HG02870 (cell line): Measurements from ENCODE around the gene MRPS30.
A peak's percentile ranks its signal among the peaks of the same experiment; 100 is the strongest.
"Not testable (repeated sequence)": the region's sequence is repeated elsewhere in the genome, so short reads cannot be mapped to it uniquely, and the experiment has no call there.

Experiments
- ATAC-seq: cut with Tn5 transposase; IDR thresholded peaks from one replicate; pipeline ENCODE4 v1.9.1; 2021; ENCODE audit warnings: mild to moderate bottlenecking, moderate library complexity; ENCODE audit not compliant: unreplicated experiment

The MRPS30 gene

DNA sequence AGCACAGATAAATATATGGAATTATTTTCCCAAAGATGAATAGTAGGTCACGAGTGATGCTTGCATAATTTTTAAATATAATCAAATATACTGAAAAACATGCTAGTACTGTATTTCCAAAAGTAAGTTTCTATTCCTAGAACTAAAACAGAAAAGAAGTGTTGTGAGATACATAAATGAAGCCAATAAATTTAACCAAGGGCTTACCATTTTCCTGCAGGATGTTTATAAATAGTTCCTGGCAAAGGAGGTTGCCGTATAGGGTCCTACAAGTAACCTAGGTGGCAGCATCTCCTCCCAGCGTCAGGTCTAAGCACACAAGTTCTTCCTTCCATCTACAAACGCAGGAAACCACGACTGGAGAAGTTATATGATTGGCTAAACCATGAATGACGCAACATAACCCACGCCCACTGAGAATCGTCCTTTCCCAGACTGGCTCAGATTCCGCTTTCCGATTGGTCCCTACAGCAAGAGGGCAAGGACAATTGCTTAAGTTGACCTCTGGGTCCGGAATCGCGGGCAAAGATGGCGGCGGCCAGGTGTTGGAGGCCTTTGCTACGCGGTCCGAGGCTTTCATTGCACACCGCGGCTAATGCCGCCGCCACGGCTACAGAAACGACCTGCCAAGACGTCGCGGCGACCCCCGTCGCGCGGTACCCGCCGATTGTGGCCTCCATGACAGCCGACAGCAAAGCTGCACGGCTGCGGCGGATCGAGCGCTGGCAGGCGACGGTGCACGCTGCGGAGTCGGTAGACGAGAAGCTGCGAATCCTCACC lies at the start of gene MRPS30:
Gene MRPS30, plus strand, starts transcription at position 513 of the 780 bp plus-strand sequence. Its CDS starts 16 bp downstream, at position 529.
- peak; percentile 96 for ATAC-seq

DNA sequence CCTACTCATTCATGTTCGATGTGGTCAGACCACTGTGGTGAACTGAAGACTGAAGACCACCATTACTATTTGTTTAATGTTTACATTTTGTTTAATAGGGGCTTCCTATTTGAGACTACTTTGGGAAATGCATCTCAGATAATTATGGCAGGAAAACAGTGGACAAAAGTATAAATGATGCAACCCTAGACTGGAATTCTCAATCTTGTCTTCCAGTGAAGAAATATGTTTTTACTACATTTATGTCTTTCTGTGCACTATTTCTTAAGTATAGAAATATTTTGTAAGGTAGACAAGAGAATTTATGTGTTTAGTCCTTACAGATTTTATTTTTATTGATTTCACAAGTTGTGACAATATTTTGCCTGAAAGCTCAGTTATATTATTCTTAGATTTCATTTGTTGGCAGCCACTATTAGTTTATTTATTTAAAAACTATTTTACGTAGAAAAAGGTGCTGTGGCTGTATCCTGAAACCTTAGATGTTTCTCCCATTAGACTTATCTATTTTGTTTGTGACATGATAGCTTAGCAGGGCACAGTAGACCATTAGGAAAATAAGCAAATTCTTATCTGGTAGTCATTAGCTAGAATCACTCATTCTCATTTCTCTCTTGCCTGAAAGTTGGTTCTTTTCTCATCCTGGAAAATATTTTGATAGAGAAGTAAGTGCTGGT lies 39.4 kb upstream of the MRPS30 start:
- no peak for ATAC-seq

DNA sequence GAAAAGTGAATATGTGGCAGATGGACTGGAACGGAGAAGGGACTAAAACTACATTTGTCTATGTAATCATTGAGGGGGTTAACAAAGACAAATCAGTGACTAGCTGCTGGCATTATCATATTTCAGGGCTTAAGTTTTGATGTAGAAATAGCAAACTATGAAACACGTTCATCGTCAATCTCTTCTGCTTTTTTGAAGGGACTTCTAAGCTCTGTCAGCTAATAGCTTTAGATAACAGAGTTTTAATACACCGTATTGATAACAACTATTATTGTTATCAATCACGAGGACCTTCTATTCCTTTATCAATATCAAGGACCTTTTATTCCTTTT lies 38.9 kb upstream of the MRPS30 start:
- no peak for ATAC-seq

DNA sequence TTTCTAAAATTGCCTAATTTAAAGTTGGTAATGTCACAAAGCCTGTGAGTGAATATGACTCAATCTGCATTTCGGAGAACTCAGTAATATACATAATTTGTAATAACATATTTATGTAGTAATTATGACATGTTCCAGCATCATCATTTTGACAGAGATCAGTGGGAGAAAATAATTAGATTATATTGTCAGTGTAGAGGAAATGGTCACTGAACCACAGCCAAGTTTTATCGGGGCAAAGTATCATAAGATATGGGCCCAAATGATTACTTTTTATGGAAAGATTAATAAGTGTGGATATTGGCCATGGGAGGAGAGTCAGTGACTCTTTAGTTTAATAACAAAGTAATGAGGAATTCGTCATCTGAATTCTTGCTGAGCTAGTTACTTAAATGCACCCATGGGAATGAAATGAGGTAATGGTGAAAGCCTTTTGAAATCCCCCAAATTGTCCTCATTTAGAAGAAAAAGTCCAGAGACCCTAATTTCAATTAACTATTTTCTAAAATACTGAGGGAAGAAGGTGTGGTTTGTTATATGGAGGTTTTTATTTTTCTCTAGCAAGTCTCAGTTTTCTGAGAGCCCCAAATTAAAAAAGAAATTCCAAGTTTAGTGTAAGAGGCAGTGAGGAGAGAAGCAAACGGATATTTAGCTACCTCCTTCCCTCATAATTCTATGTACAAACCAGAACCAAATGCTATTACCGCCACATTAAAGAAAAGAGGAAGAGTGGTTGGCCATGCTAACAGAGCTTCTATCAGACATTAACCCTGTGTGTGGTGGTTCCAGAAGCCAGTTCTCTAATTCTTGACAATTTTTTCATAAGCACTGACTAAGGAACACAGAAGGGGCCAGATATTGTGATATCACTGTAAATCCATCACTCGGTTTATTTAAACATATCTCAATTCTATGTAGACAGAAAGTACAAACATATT lies 37.7 kb upstream of the MRPS30 start:
- ATAC-seq, result no peak

DNA sequence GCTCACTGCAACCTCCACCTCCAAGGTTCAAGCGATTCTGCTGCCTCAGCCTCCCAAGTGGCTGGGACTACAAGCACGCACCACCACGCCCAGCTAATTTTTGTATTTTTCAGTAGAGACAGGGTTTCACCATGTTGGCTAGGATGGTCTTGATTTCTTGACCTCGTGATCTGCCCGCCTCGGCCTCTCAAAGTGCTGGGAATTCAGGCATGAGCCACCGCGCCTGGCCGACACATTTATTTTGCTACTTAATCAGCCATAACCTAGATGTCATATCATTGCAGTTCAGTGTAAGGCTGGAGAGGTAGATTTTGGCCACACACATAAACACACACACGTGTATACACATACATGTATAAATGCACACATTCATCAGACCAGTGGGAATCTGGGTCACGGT lies 36.4 kb upstream of the MRPS30 start:
- not testable (repeated sequence) for ATAC-seq

DNA sequence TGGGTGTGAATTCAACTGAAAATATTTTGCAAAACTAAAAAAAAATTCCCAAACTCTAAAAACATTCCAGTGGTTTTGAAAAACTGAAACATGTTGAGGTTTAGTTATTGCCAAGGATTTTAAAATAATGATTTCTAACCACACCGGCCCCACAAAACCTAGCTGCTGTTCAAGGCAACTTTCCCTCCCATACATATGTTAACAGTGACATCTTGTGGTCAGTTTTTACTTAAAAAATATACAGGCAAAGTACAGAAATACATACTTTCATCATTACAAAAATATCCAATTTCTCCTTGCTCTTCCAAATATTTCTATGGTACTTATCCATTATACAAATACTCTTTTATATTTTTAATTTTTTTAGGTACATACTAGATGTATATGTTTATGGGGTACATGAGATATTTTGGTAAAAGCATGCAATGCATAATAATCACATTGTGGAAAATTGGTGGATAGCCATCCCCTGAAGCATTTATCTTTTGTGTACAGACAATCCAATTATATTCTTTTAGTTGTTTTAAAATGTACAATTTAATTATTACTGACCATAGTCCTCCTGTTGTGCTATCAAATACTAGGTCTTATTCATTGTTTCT lies 34.4 kb upstream of the MRPS30 start:
- peak; percentile 64 for ATAC-seq

DNA sequence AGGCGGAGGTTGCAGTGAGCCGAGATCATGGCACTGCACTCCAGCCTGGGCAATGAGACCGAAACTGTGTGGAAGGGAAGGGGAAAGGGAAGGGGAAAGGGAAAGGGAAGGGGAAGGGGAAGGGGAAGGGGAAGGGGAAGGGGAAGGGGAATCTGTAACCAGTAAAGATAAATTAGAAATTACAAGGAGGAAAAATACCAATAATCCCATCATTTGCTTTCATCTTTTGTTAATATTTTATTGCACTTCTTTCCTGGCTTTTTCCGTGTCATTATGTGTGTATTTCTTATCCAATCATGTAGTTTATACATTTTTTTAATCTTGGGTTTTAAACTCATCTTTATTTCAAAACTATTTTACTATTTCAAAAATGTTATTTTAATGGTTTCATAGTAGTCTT lies 29.6 kb upstream of the MRPS30 start:
- ATAC-seq, result no peak

DNA sequence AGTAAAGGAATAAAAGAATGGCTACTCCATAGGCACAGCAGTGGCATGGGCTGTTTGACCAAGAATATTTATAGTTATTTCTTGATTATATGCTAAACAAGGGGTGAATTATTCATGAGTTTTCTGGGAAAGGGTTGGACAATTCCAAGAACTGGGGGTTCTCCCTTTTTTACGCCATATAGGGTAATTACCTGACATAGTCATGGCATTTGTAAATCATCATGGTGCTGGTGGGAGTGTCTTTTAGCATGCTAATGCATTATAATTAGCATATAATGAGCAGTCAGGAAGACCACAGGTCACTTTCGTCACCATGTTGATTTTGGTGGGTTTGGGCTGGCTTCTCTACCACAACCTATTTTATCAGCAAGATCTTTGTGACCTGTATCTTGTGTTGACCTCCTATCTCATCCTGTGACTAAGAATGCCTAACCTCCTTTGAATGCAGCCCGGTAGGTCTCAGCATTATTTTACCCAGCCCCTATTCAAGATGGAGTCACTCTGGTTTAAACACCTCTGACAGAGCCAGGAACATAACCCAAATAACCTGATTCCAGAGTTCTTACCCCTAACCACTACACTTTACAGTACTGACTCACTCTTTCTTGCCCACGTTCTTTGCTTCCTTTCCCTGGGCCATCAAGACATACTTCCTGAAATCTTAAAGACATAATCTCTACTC lies 25.0 kb upstream of the MRPS30 start:
- ATAC-seq, result no peak

DNA sequence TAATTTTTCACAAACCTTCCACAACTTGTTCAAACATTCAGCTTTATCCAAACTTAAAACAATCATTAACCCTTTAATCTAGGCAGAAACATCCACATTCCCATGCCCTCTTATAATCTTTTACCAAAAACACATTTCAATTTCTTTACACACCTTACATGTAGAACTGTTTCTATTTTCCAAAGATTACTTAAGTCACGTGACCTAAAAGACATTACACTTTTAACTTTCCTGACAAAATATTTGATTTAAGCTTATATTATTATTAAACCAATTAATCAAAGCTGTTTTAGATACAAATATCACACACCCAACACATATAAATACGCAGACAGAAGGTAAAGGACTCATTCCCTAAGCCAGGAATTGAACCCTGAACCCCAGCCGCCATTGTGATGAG lies 21.0 kb upstream of the MRPS30 start:
- ATAC-seq, result no peak

DNA sequence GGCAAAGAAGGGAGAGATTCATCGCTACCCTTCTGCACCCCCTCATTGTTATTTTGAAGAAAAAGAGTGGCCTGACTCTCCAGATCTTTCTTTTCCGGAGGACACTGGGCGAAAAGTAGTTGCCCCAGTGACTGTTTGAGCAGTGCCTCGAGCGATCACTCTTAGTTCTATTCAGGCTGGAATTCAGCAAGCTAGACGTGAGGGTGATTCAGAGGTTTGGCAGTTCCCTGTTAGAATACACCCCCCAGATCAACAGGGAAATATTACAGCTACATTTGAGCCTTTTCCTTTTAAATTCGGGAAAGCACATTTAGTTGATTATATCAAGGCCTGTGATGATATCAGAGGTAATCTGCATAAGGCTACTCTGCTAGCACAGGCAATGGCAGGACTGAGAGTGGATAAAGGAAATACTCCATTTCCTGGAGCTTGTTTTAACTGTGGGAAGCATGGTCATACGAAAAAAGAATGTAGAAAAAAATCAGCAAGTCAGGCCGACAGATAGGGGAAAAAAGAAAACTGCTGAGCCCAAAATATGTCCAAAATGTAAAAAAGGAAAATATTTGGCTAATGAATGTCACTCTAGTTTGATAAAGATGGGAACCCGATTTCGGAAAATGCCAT lies 19.3 kb upstream of the MRPS30 start:
- not testable (repeated sequence) for ATAC-seq

DNA sequence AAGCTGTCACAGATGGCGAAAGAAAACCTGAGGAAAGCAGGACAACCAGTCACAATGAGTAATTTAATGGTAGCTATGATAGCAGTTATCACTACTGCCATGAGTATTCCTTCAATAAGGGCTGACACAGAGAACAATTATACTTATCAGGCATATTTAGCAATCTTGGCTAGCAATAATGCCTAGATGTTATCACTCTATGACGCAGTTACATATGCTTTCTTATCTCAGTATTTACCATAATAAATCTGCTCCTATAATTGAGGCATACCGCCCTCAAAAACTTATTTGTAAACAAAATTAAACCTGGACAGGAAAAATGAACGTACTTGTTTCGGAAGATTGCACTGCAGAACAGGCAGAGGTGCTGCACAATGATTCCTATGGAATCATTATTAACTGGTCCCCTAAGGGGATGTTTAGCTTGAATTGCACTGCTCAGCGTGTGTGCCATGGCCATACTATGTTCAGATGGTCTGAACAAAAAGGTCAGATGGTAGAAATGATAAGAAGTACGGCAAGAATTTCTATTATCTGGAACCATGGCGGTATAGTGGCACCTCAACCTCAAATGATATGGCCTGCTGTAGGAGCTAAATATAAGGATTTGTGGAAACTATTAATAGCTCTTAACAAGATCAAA lies 16.6 kb upstream of the MRPS30 start:
- ATAC-seq, result not testable (repeated sequence)

DNA sequence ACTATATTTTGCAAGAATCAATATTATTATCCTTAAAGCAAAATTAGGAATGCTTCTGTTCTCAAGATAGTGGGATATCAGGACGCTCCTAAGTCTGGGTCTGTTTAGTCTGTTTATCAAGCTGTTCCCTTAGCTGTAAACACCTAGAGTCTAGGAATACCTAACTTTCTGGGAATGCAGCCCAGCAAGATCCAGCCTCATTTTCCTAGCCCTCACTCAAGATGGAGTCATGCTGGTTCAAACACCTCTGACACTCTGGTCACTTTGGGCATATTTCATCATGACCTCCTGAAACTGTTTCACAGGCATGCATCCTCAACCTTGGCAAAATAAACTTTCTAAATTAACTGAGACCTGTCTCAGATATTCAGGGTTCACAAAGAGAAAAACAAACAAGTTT lies 14.4 kb upstream of the MRPS30 start:
- no peak for ATAC-seq

DNA sequence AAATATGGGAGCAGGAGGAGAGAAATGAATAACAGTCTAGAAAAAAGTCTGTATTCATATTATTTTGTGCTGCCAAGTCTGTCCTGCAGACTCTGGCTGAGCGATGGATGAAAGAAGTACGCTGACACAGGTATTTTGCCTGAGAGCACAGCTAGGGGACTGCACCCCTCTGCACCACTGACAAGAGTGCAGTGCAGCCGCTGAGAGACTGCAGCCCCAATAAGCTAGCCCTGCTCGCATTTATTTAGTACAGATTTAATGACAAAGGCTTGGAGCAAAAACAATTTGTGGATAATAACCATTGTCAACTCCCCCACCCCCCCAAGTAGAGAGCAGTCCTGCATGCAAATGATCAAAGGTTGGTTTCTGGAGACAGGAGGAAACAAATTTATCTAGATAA lies 13.3 kb upstream of the MRPS30 start:
- no peak for ATAC-seq

DNA sequence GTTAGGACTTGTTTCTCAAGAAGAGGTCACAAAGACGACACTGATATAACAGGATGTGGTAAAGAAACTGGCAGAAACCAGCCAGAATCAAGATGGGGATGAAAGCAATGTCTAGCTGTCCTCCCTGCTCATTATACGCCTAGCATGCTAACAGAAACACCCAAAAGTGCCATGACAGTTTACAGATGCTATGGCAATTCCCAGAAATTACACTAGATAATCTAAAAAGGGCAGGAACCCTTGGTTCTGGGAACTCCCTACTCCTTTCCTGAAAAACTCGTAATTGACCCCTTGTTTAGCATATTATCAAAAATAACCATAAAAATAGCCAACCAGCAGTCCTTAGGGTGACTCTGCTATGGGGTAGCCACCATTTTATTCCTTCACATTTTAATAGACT lies 10.9 kb upstream of the MRPS30 start:
- ATAC-seq, result no peak

DNA sequence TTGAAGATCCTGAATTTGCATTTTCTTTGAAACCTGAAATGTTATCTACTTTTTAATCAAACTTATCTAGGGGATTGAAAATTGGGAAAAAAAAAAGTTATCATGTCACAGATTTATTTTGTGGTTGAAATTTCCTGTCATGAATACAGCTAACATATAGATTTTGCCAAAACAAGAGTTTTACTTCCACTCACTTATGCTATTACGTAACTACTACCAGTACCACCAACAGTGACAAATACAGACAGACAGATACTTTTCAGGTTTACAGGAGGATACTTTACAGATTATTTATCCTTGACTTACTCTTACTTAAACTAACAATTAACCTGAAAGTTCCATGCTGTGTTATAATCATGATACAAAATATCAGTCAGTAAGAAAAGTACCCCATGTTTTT lies 6.8 kb upstream of the MRPS30 start:
- no peak for ATAC-seq

DNA sequence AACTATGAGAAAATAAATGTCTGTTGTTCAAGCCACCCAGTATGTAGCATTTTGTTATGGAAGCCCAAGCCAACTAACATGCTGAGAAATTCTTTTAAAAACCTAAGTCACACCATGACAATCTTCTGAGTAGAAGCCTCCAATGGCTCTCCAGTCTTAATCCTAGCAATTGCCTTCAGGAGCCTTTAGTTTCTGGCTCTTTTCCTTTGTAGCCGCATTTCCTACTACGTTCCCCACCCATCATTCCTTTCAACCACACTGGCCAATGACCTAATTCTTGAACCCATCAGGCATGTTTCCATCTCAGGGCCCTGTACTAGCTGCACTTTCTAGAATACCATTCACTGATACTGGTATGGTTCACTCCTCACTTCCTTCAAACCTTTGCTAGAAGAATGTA lies 2.1 kb upstream of the MRPS30 start:
- no peak for ATAC-seq

DNA sequence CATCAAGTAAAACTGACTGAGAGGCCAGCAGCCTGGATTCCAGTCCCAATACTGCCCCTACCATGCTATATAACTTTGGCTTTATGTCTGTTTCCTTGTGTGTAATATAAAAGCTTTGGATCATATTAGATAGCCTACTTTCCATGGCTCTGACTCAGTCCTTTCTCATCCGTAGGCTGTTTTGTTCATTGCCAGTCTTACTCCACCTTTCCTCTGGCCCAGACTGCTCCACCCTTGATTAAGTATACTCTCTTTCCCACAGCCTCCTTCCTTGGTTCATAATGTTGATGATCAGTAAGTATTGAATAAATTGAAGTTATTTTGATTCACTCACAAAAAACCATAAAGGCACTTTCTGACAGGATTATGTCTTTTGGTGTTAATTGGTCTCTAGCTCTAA lies 1.5 kb upstream of the MRPS30 start:
- no peak for ATAC-seq

DNA sequence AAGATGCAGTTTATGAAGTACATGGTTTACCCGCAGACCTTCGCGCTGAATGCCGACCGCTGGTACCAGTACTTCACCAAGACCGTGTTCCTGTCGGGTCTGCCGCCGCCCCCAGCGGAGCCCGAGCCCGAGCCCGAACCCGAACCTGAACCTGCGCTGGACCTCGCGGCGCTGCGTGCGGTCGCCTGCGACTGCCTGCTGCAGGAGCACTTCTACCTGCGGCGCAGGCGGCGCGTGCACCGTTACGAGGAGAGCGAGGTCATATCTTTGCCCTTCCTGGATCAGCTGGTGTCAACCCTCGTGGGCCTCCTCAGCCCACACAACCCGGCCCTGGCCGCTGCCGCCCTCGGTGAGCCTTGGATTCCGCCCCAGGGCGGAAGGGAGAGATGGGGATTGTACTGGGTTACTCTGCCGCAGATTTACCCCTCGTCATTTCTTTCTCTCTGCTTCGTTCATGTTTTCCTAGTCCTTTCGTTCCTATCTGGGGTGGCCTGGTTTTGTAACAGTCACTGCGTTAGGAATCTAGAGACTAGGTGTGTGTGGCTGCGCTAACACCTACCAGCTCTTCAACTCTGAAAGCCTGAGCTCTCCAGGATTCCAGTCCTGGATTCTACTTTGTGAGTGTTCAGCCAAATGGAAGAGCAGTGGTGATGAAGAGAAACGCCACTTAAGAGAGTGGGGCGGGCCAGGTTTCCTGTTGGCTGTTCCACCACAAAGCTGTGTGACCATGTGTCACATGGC lies 638 bp downstream of the MRPS30 start:
- ATAC-seq, result peak; percentile 38

DNA sequence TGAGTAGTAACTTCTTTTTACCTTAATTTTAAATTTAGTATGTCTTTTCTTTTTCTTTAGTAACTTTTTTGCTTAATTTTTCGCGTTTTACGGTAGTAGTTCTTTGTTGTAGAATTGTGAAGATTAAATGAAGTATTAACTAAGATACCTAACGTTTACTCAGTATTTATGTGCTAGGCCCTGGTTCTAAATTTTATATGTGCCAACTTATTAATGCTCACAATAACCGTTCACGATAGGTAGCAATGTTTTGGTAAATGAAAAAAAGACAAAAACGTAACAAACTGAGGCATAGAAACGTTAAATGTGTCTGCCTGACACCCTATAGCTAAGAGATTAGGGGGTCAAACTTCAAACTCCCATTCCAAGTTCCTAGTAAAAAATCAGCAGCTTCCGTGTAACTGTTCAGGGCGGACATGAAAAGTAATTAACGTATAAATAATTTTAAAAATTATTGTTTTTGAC lies 1.2 kb downstream of the MRPS30 start:
- no peak for ATAC-seq
